GM18951 (cell line): ENCODE results near the gene TET1.
A peak's percentile ranks its signal among the peaks of the same experiment; 100 is the strongest.
"Not testable (repeated sequence)": the region's sequence is repeated elsewhere in the genome, so short reads cannot be mapped to it uniquely, and the experiment has no call there.

ENCODE experiments used
- POLR2A ChIP-seq: IDR thresholded peaks from 4 replicates; pipeline ENCODE4 v1.6.1; 2011; ENCODE audit warnings: mild to moderate bottlenecking; ENCODE audit not compliant: insufficient read length, insufficient read depth; ENCODE audit errors: extremely low read depth
- in situ Hi-C: fragments of 300-500 bp; cut with MboI; formaldehyde crosslinking; loops from one replicate; pipeline ENCODE4 v1.12.0; 2022; ENCODE audit warnings: low sequenced_read_pairs, mixed read lengths, inconsistent platforms; ENCODE audit not compliant: unreplicated experiment

Gene TET1

GRCh38 chr10:68578974-68579373 is 18.8 kb downstream of the TET1 start:
- no peak for TF ChIP-seq POLR2A
- in situ Hi-C loops, result no loop called here

GRCh38 chr10:68584187-68584586 is 24.1 kb downstream of the TET1 start:
- in situ Hi-C loops, result not testable (repeated sequence)

- no peak for TF ChIP-seq POLR2A
- in situ Hi-C loops, result no loop called here
Observed at GRCh38 chr10:68586606-68587305, 26.6 kb downstream of the TET1 start.

GRCh38 chr10:68594405-68594804 is 34.3 kb downstream of the TET1 start:
- in situ Hi-C loops, result no loop called here
- TF ChIP-seq POLR2A, result no peak

GRCh38 chr10:68595513-68595912 is 35.4 kb downstream of the TET1 start:
- no peak for TF ChIP-seq POLR2A
- in situ Hi-C loops, result no loop called here

- no peak for TF ChIP-seq POLR2A
- in situ Hi-C loops, result no loop called here
Observed at GRCh38 chr10:68597407-68597806, 37.3 kb downstream of the TET1 start.

GRCh38 chr10:68598978-68599770 is 39.0 kb downstream of the TET1 start:
- no peak for TF ChIP-seq POLR2A

GRCh38 chr10:68599771-68600040 is 39.6 kb downstream of the TET1 start:
- TF ChIP-seq POLR2A, result no peak
- in situ Hi-C loops, result no loop called here

More at GRCh38 chr10:68598978-68599770, 39.0 kb downstream of the TET1 start:
- in situ Hi-C loops, result no loop called here

- in situ Hi-C loops, result no loop called here
- TF ChIP-seq POLR2A, result peak; percentile 51
Observed at GRCh38 chr10:68600041-68600778, 40.1 kb downstream of the TET1 start.

- no peak for TF ChIP-seq POLR2A
- in situ Hi-C loops, result no loop called here
Observed at GRCh38 chr10:68601501-68602265, 41.5 kb downstream of the TET1 start.

- in situ Hi-C loops, result no loop called here
- no peak for TF ChIP-seq POLR2A
Observed at GRCh38 chr10:68602434-68602833, 42.3 kb downstream of the TET1 start.

- no peak for TF ChIP-seq POLR2A
- in situ Hi-C loops, result no loop called here
Observed at GRCh38 chr10:68603766-68604165, 43.6 kb downstream of the TET1 start.

- TF ChIP-seq POLR2A, result no peak
- in situ Hi-C loops, result no loop called here
Observed at GRCh38 chr10:68604441-68604840, 44.3 kb downstream of the TET1 start.

- TF ChIP-seq POLR2A, result no peak
- in situ Hi-C loops, result no loop called here
Observed at GRCh38 chr10:68606918-68607317, 46.8 kb downstream of the TET1 start.

GRCh38 chr10:68610023-68610422 is 49.9 kb downstream of the TET1 start:
- in situ Hi-C loops, result not testable (repeated sequence)
